Transverse colon (tissue), 4 donors: ENCODE results near the gene ETV6.

Experiments used
- POLR2A ChIP-seq: fragments of 450-650 bp; IDR thresholded peaks from one replicate; pipeline ENCODE4 v1.6.1; 2016; ENCODE audit warnings: antibody characterized with exemption, mild to moderate bottlenecking, moderate library complexity
- POLR2AphosphoS5 ChIP-seq, 3 donors: sonication (generic); formaldehyde crosslinking; IDR thresholded peaks; one replicate each; pipeline ENCODE4 v1.6.1; 2016; ENCODE audit warnings: antibody characterized with exemption in 3 of 3
- TF ChIP-seq, protein P1 (sequence below), 5 experiments: fragments of 200-600 bp in 3 of 5; fragments of 450-650 bp in 2 of 5; sonication (generic) in 3 of 5; IDR thresholded peaks; 1 replicate in 2 of 5; 2 replicates in 3 of 5; pipeline ENCODE4 v1.5.1; 2016 to 2017; ENCODE audit warnings: antibody characterized with exemption in 5 of 5, inconsistent platforms in 3 of 5, mild to moderate bottlenecking in 2 of 5, moderate library complexity in 1 of 5

- TF ChIP-seq POLR2A (no peak), POLR2AphosphoS5 (IDR thresholded peaks at IDR 0.05) (no peak)
- TF ChIP-seq, protein P1, sequence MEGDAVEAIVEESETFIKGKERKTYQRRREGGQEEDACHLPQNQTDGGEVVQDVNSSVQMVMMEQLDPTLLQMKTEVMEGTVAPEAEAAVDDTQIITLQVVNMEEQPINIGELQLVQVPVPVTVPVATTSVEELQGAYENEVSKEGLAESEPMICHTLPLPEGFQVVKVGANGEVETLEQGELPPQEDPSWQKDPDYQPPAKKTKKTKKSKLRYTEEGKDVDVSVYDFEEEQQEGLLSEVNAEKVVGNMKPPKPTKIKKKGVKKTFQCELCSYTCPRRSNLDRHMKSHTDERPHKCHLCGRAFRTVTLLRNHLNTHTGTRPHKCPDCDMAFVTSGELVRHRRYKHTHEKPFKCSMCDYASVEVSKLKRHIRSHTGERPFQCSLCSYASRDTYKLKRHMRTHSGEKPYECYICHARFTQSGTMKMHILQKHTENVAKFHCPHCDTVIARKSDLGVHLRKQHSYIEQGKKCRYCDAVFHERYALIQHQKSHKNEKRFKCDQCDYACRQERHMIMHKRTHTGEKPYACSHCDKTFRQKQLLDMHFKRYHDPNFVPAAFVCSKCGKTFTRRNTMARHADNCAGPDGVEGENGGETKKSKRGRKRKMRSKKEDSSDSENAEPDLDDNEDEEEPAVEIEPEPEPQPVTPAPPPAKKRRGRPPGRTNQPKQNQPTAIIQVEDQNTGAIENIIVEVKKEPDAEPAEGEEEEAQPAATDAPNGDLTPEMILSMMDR (IDR thresholded peaks at IDR 0.05) = no peak
Observed at GRCh38 chr12:11712491-11712890, 63.0 kb downstream of the ETV6 start.
